Measurements from ENCODE around the gene DENND5A. TPM values are rescaled to one million over a fixed set of nuclear protein-coding genes. Genes with fewer than 3 reads are reported as not detected.
A peak's percentile ranks its signal among the peaks of the same experiment; 100 is the strongest.

Gene DENND5A
- total and polyA plus RNA-seq, 2 of the 8 experiments (the other 6 are each of a cell fraction or from before 2014, with no cell fraction given): 65.7 to 139 TPM

DNA sequence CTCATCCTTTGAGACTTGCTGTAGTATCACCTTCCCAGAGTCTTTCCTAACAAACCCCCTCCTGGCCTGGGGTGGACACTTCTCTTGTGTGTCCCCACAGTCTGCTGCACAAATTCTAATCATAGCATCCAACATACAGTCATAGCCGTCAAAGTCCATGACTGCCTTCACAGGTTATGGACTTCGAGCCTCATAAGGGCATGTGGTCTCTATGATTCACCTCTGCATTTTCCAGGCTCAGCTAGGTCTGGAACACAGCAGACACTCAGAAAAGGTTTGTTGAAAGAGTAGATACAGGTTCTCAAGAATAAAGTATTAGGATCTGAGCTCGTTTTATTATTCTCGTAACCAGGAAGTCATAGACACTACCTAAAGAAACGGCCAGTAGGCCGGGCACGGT is 160.6 kb downstream of the DENND5A start:
- Histone ChIP-seq H3K36me3 (ENCODE audit: control insufficient read depth in 2 of 4, insufficient read depth in 4 of 4, low read length in 3 of 4) (no peaks in the 10 kb centered on the region), H4K5ac (ENCODE audit: insufficient read length, low read depth, low read length) (no peak overlapping the region), H3K4me1 (replicated peaks in 1 of 4; ENCODE audit: control insufficient read depth in 3 of 4, insufficient read depth in 4 of 4, low read length in 3 of 4) (no peaks in the 10 kb centered on the region), H4K8ac (ENCODE audit: extremely low read depth, insufficient read depth, low read length) (0 out of 2 replicates have a peak overlapping the region, but pooled peaks have one; percentile 2), H2BK15ac (ENCODE audit: low read length) (no peak overlapping the region), H3K9me3 (ENCODE audit: insufficient read depth in 2 of 2, low read depth in 1 of 2, low read length in 1 of 2) (no peaks in the 10 kb centered on the region), H4K20me1 (replicated peaks in 1 of 2; ENCODE audit: control insufficient read depth in 1 of 2, insufficient read depth in 2 of 2, low read length in 2 of 2) (no peaks in the 10 kb centered on the region), H2BK12ac (ENCODE audit: low read depth, low read length) (no peak overlapping the region), H2AK5ac (ENCODE audit: low read depth, low read length) (no peak overlapping the region), H3K4me3 (ENCODE audit: extremely low read depth in 1 of 4, insufficient read depth in 2 of 4, low read depth in 3 of 4, low read length in 4 of 4) (no peak overlapping the region), H3K79me1 (ENCODE audit: low read depth, low read length) (no peaks in the 10 kb centered on the region), H3K56ac (replicated peaks; ENCODE audit: insufficient read length, low read depth, low read length) (no peak overlapping the region), H2AFZ (ENCODE audit: low read length) (no peak overlapping the region), H3K23me2 (ENCODE audit: low read depth, low read length) (no peaks in the 10 kb centered on the region), H3K27me3 (replicated peaks in 1 of 4; ENCODE audit: control insufficient read depth in 3 of 4, extremely low read depth in 1 of 4, insufficient read depth in 3 of 4, low read length in 3 of 4) (no peaks in the 10 kb centered on the region), H2BK120ac (replicated peaks; ENCODE audit: low read depth, low read length) (no peak overlapping the region), H3K4me2 (ENCODE audit: insufficient read depth in 1 of 2, low read depth in 2 of 2, low read length in 2 of 2) (no peak overlapping the region), H3K79me2 (ENCODE audit: control insufficient read depth in 1 of 2, insufficient read depth in 2 of 2, low read length in 2 of 2) (no peaks in the 10 kb centered on the region), H3K4ac (replicated peaks; ENCODE audit: insufficient read length, low read depth, low read length) (no peak overlapping the region), H3K14ac (ENCODE audit: insufficient read length) (no peak overlapping the region), H3K27ac (ENCODE audit: low read depth, low read length) (no peak overlapping the region), H2BK20ac (ENCODE audit: low read length) (no peak overlapping the region), H3K18ac (ENCODE audit: extremely low read depth, low read length) (no peak overlapping the region), H3K9ac (replicated peaks in 1 of 4; ENCODE audit: extremely low read depth in 1 of 4, low read depth in 3 of 4, low read length in 3 of 4) (no peak overlapping the region), H4K91ac (replicated peaks; ENCODE audit: insufficient read length, low read length) (no peak overlapping the region), H2BK5ac (ENCODE audit: low read depth, low read length) (no peak overlapping the region), H3K23ac (ENCODE audit: insufficient read length) (no peak overlapping the region)
- no peak for FAIRE-seq
- WGBS, 2 experiments (ENCODE audit: extremely low coverage in 1 of 2, insufficient coverage in 1 of 2, insufficient read length in 1 of 2, insufficient replicate concordance in 2 of 2, low coverage in 1 of 2, low lambda C conversion rate in 2 of 2, missing lambda C conversion rate in 1 of 2): 93% methylated on average over 7 of the region's 7 CpGs; no CpG with 5 or more reads in 1 of the 2 experiments
- ChIA-PET POLR2A (ENCODE audit: partially characterized antibody) (no interaction called here), CTCF (ENCODE audit: partially characterized antibody) (interaction anchor here (0.8 to 4.5 kb wide), 4 partner anchors 11 to 1071 kb away, joined by 3 to 32 read pairs (median 4); no protein-coding TSS in a partner anchor)
- no peak for DNase-seq (ENCODE audit: low read depth in 1 of 2, low spot score in 2 of 2)
- TF ChIP-seq RAD21 (IDR thresholded peaks at IDR 0.05 in 1 of 2, conservative IDR thresholded peaks at IDR 0.05 in 1 of 2; ENCODE audit: low read depth in 2 of 2, low read length in 2 of 2) (no peak), EGR1 (IDR thresholded peaks at IDR 0.05; ENCODE audit: borderline replicate concordance, low read depth, low read length) (no peak), TAF7 (optimal IDR thresholded peaks at IDR 0.05; ENCODE audit: borderline replicate concordance, low read depth, low read length) (no peak), TCF12 (IDR thresholded peaks at IDR 0.05; ENCODE audit: low read depth, low read length) (no peak), TEAD4 (IDR thresholded peaks at IDR 0.05; ENCODE audit: low read depth, low read length) (no peak), MAFK (IDR thresholded peaks at IDR 0.05; ENCODE audit: low read depth, low read length) (no peak), JUND (IDR thresholded peaks at IDR 0.05; ENCODE audit: low read length) (no peak), CTBP2 (IDR thresholded peaks at IDR 0.05; ENCODE audit: borderline replicate concordance, insufficient read depth, insufficient read length, low read length) (no peak), SIX5 (IDR thresholded peaks at IDR 0.05; ENCODE audit: low read depth, low read length) (no peak), CHD2 (IDR thresholded peaks at IDR 0.05; ENCODE audit: low read length) (no peak), RBBP5 (IDR thresholded peaks at IDR 0.05; ENCODE audit: borderline replicate concordance, low read depth, low read length) (no peak)
- TF ChIP-seq, protein P1, sequence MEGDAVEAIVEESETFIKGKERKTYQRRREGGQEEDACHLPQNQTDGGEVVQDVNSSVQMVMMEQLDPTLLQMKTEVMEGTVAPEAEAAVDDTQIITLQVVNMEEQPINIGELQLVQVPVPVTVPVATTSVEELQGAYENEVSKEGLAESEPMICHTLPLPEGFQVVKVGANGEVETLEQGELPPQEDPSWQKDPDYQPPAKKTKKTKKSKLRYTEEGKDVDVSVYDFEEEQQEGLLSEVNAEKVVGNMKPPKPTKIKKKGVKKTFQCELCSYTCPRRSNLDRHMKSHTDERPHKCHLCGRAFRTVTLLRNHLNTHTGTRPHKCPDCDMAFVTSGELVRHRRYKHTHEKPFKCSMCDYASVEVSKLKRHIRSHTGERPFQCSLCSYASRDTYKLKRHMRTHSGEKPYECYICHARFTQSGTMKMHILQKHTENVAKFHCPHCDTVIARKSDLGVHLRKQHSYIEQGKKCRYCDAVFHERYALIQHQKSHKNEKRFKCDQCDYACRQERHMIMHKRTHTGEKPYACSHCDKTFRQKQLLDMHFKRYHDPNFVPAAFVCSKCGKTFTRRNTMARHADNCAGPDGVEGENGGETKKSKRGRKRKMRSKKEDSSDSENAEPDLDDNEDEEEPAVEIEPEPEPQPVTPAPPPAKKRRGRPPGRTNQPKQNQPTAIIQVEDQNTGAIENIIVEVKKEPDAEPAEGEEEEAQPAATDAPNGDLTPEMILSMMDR (IDR thresholded peaks at IDR 0.05; ENCODE audit: control extremely low read depth in 1 of 3, insufficient read depth in 1 of 3, low read depth in 1 of 3, low read length in 3 of 3): no peak

Data from H1 (cell line).